HFFc6 (cell line): ENCODE data around the gene STXBP6. TPM values are rescaled to one million over a fixed set of nuclear protein-coding genes. Genes with fewer than 3 reads are reported as not detected.
A peak's percentile ranks its signal among the peaks of the same experiment; 100 is the strongest.
"Not testable (repeated sequence)": the region's sequence is repeated elsewhere in the genome, so short reads cannot be mapped to it uniquely, and the experiment has no call there.

ENCODE experiments used
- DNase-seq: peaks from one replicate; pipeline ENCODE4 v3.0.0-alpha.2; 2018
- H3K27ac Mint-ChIP-seq: 2 replicates; pipeline ENCODE4 v1.8.0; 2020; ENCODE audit warnings: mild to moderate bottlenecking, mixed read lengths
- H3K27me3 Mint-ChIP-seq: 2 replicates; pipeline ENCODE4 v1.8.0; 2021; ENCODE audit warnings: mild to moderate bottlenecking, moderate library complexity, mixed read lengths; ENCODE audit not compliant: insufficient read depth
- H3K36me3 Mint-ChIP-seq: 2 replicates; pipeline ENCODE4 v1.8.0; 2021; ENCODE audit warnings: low read depth, mixed read lengths
- H3K4me1 Mint-ChIP-seq: 2 replicates; pipeline ENCODE4 v1.8.0; 2020; ENCODE audit warnings: low read depth, mixed read lengths
- H3K4me3 Mint-ChIP-seq: 2 replicates; pipeline ENCODE4 v1.8.0; 2020; ENCODE audit warnings: mild to moderate bottlenecking, moderate library complexity, mixed read lengths
- H3K9me3 Mint-ChIP-seq: 2 replicates; pipeline ENCODE4 v1.8.0; 2020; ENCODE audit warnings: mild to moderate bottlenecking, mixed read lengths
- total RNA-seq, 6 experiments: library from RNA; stranded (reverse); fragmentation: NEBNext Ultra II Directional; extraction: Animal tissue kit (Norgen Biotek cat#: 25700); gene quantifications; 2 replicates in 1 of 6; 3 replicates in 5 of 6; pipeline ENCODE4 v1.2.3, GENCODE V29; 2021
- TF ChIP-seq, protein P1 (sequence below): fragments of 200-600 bp; sonication (generic); IDR thresholded peaks from 2 replicates; pipeline ENCODE4 v1.5.0; 2021; ENCODE audit warnings: antibody characterized with exemption, mild to moderate bottlenecking

STXBP6 gene
- total RNA-seq, 6 experiments from 2014 or later = 15.4 to 17.5 (median 17.0) TPM

- TF ChIP-seq, protein P1, sequence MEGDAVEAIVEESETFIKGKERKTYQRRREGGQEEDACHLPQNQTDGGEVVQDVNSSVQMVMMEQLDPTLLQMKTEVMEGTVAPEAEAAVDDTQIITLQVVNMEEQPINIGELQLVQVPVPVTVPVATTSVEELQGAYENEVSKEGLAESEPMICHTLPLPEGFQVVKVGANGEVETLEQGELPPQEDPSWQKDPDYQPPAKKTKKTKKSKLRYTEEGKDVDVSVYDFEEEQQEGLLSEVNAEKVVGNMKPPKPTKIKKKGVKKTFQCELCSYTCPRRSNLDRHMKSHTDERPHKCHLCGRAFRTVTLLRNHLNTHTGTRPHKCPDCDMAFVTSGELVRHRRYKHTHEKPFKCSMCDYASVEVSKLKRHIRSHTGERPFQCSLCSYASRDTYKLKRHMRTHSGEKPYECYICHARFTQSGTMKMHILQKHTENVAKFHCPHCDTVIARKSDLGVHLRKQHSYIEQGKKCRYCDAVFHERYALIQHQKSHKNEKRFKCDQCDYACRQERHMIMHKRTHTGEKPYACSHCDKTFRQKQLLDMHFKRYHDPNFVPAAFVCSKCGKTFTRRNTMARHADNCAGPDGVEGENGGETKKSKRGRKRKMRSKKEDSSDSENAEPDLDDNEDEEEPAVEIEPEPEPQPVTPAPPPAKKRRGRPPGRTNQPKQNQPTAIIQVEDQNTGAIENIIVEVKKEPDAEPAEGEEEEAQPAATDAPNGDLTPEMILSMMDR = no peak
- Mint-ChIP-seq H3K36me3 (no peaks in the 10 kb centered on the region), H3K27ac (no peak overlapping the region; the same call in 1 of the 2 replicates), H3K4me1 (peaks cover 59% of the 10 kb centered on the region), H3K4me3 (no peak overlapping the region), H3K27me3 (no peaks in the 10 kb centered on the region), H3K9me3 (no peaks in the 10 kb centered on the region)
- DNase-seq = no peak
These were observed 85.9 kb downstream of the STXBP6 start for GRCh38 chr14:24964048-24964447.

DNA sequence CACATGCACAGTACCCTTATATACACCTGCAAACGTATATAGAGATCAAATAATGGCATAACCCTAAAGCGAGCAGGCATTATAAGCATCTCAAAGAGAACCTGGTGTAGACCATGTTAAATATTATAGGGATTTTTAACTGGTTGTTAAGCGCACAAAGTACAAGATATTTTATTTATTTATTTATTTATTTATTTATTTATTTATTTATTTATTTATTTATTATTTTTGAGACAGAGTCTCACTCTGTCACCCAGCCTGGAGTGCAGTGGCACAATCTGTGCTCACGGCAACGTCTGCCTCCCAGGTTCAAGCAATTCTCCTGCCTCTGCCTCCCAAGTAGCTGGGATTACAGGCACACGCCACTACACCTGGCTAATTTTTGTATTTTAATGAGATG lies 87.8 kb downstream of the STXBP6 start:
- H3K9me3 Mint-ChIP-seq, H3K36me3 Mint-ChIP-seq, H3K27me3 Mint-ChIP-seq, H3K27ac Mint-ChIP-seq, H3K4me3 Mint-ChIP-seq, DNase-seq: not testable (repeated sequence)
- peaks cover 78% of the 10 kb centered on the region for H3K4me1 Mint-ChIP-seq

GRCh38 chr14:24960816-24961215 lies 89.1 kb downstream of the STXBP6 start:
- no peaks in the 10 kb centered on the region for H3K36me3 Mint-ChIP-seq
- peak overlapping the region; percentile 70 for H3K27ac Mint-ChIP-seq
- peak; percentile 55 for DNase-seq
- H3K9me3 Mint-ChIP-seq = no peaks in the 10 kb centered on the region
- TF ChIP-seq, protein P1 = no peak
- H3K4me1 Mint-ChIP-seq = peaks cover 70% of the 10 kb centered on the region
- H3K27me3 Mint-ChIP-seq = no peaks in the 10 kb centered on the region
- no peak overlapping the region for H3K4me3 Mint-ChIP-seq

DNA sequence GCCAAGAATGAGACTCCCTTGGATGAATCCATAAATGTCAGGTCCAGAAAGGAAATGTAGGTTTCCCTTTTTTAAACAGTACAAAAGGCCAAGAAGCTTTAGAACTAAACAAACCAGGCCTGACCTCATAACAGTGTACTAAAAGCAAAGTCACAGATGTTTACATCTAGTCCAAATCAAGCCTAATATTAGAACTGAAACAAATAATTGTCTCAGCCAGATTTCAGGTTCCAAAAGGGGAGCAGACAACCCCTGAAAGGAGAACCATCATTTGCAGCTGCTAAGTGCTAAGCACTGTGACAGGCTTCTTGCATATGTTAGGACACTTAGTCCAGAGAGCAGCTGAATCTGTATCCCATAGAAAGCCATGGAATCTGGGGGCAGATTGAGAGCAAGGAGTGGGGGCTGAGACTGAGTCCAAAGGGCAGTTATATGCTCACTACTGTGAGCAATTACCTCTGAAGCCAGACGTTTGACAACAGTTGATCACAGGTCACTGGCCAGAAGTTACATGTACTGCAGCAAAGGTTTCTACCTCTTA lies 90.1 kb downstream of the STXBP6 start:
- Mint-ChIP-seq H3K36me3 (no peaks in the 10 kb centered on the region), H3K4me3 (no peak overlapping the region), H3K27ac (peak overlapping the region; percentile 40; the same call in 1 of the 2 replicates), H3K27me3 (no peaks in the 10 kb centered on the region), H3K4me1 (peaks cover 60% of the 10 kb centered on the region), H3K9me3 (no peaks in the 10 kb centered on the region)
- TF ChIP-seq, protein P1 = no peak
- no peak for DNase-seq

GRCh38 chr14:24958271-24958670 lies 91.7 kb downstream of the STXBP6 start:
- no peaks in the 10 kb centered on the region for H3K27me3 Mint-ChIP-seq
- H3K27ac Mint-ChIP-seq = peak overlapping the region; percentile 36
- no peaks in the 10 kb centered on the region for H3K9me3 Mint-ChIP-seq
- peaks cover 56% of the 10 kb centered on the region for H3K4me1 Mint-ChIP-seq
- TF ChIP-seq, protein P1 = no peak
- peak; percentile 46 for DNase-seq
- peaks cover 4% of the 10 kb centered on the region; the same call in 1 of the 2 replicates for H3K36me3 Mint-ChIP-seq
- no peak overlapping the region for H3K4me3 Mint-ChIP-seq

- Mint-ChIP-seq H3K36me3 (peaks cover 8% of the 10 kb centered on the region; the same call in 1 of the 2 replicates), H3K9me3 (no peaks in the 10 kb centered on the region), H3K4me1 (peaks cover 60% of the 10 kb centered on the region), H3K4me3 (no peak overlapping the region), H3K27ac (no peak overlapping the region; the same call in 1 of the 2 replicates), H3K27me3 (no peaks in the 10 kb centered on the region)
- DNase-seq = no peak
- TF ChIP-seq, protein P1 = no peak
These were observed 92.1 kb downstream of the STXBP6 start for GRCh38 chr14:24957814-24958213.
